Measurements from ENCODE around the gene MRAS.

MRAS gene

DNA sequence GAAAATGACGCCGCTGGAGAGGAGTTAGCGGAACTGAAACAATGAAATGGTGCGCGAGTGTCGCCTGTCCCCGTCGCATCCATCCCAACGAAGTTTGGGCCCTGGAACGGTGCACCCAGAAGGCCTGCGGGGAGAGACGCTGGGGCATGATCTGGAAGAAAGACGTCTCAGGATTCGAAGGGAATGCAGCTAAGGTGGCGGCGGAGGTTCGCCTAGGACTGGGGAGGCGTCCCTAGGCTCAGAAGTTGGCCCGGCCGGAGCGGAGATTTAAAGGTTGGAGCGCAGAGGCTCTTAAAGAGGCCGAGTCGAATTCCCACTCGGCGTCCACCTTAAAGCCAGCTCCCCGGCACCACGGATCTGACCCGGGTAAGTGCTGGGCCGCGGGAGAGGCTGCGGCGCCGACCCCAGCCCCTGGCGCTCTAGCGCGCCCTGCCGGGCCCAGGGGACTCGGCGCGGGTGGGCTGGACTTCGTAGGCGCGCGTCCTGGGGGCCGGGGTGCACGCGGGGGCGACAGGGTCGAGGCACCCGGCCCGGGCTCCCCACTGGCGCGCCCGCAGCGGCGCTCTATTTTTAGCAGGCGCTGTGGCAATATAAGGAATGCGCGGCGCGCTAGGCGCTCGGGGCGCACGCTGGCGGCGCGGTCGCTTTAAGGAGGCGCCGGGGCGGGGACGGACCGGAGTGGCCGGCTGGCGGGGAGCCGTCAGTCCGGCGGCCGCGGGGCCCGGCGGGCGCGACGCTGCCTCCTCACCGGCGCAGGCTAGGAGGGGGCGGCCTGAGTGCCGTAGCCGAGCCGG lies at the start of gene MRAS:
Gene MRAS (plus strand): TSS at position 620 of the 794 bp plus-strand sequence. CDS start 24,305 bp downstream, outside the sequence.
- DNase-seq (ENCODE audit: low read depth): no peak

DNA sequence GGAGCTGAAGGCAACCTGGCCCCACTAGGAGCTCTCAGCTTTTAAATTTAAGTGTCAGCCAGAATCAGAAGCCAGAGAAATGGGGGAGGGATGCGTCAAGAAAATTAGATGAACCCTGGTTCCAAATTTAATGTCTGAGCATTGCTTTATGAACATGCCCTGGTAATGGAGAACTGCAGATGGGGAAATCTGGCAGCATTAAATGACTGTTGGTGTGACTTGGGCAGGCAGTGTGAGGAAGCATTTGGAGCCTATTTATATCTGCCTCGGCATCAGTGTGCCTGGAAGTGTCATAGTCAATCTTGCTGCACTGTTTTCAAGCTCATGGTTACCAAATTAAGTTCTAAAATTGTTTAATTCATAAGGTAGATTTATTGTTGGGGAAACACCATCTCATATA lies 47.7 kb upstream of the MRAS start:
- no peak for DNase-seq (ENCODE audit: low read depth)

- no peak for DNase-seq (ENCODE audit: low read depth)
Observed at GRCh38 chr3:138303474-138303873, 44.9 kb upstream of the MRAS start.

GRCh38 chr3:138307899-138308298 lies 40.5 kb upstream of the MRAS start:
- no peak for DNase-seq (ENCODE audit: low read depth)

DNA sequence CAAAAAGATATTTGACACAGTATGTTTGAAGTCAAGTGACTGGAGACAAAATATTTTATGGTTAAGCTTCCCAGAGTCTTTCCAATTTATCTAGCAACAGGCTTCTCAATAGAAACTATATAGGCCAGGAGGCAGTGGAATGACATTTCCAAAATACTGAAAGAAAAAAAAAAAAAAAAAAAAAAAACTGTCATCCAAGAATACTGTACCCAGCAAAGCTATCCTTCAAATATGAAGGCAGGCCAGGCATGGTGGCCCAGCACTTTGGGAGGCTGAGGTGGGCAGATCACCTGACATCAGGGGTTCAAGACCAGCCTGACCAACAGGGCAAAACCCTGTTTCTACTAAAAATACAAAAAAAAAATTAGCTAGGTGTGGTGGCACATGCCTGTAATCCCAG lies 39.6 kb upstream of the MRAS start:
- no peak for DNase-seq (ENCODE audit: low read depth)

- DNase-seq (ENCODE audit: low read depth): no peak
Observed at GRCh38 chr3:138310494-138310893, 37.9 kb upstream of the MRAS start.

DNA sequence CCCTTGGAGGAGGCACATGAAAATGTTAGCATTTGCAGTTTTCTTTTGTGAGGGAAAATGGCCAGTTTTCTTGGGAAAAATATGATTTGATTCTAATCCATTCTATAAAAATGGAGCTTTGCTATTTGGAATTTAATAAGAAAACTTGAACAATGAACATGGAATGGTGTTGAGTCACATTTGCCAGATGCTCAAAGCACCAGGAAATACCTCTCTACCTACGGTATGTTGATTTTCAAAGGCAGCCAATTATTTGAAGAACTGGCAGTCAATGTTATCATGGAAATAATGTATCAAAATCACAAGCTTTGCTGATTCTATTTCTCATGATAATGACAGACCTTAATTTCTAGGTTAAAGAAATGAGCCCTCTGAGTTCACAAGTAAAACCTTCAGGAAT lies 33.6 kb upstream of the MRAS start:
- no peak for DNase-seq (ENCODE audit: low read depth)

GRCh38 chr3:138317687-138318086 lies 30.7 kb upstream of the MRAS start:
- DNase-seq (ENCODE audit: low read depth): no peak

DNA sequence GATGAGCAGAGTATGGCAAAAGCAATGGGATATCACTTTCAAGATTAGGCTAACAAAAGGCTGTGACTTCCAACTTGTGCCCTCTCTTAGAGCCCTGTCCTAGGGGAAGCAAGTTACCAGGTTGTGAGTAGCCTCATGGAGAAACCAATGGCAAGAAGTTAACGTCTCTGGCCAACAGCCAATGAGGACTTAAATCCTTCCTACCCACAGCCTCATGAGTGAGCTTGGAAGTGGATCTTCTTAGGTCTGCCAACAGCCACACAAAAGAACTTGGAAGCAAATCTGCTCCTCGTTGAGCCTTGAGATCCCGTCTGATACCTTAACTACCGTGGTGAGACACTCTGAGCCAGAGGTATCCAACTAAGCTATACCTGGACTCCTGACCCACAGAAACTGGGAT lies 24.4 kb upstream of the MRAS start:
- no peak for DNase-seq (ENCODE audit: low read depth)

DNA sequence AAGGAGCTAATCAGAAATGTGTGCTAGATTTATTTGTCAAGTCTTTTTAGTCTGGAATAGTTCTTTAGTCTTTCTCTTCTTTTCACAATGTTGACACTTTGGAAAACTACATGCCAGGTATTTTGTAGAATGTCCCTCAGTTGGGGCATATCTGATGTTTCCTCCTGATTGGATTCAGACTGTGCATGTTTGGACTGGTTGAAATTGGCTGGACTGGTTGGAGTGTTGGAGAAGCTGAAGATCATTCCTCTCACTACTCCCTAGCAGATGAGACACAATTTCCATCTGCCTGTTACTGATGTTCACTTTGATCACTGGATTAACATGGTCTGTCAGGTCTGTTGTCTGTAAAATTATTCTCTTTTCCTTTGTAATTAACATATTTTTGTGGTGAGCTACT lies 22.4 kb upstream of the MRAS start:
- no peak for DNase-seq (ENCODE audit: low read depth)

DNA sequence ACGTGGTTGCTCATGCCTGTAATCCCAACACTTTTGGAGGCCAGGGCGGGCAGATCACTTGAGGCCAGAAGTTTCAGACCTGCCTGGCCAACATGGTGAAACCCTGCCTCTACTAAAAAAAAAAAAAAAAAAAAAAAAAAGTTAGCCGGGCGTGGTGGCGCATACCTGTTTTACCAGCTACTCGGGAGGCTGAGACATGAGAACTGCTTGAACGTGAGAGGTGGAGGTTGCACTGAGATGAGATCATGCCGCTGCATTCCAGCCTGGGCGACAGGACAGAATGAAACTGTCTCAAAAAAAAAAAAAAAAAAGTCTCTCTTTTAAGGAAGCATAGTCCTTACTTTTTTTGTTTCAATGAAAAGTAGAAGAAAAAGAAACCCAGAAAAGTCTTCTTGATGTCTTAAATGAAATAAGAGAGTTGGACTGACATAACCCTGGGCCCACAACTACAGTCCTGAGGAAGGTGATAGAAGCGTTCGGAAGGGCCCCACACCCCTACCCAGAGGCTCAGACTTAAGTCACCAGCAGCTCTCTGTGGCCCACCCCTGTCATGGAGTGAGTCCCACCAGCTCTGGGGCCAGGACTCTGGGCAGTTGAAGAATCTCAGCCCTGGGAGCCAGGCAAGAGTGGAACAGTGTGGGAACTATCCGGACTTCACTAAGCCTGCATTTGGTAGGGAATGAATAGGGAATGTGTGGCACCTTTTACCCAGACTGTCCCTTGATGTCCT lies 21.3 kb upstream of the MRAS start:
- DNase-seq (ENCODE audit: low read depth): no peak

- no peak for DNase-seq (ENCODE audit: low read depth)
Observed at GRCh38 chr3:138327831-138328230, 20.5 kb upstream of the MRAS start.

DNA sequence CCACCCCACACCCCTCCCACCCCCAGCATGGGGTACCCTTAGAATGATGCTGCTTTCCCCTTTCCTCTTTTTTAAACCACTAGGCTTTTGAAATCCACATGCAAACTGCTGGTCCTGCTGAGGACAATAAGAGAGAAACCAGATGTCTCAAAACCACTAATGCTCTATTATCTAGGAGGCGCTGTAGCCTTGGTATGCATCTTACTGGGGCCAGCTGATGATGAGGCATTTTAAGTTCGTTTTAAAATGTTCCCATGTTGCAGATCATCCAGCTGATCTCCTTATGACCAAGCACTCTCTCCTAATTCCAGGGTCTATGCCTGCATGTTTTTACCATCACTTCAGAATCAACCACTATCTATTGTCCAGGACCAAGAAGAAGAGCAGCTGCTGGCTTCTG lies 20.0 kb upstream of the MRAS start:
- no peak for DNase-seq (ENCODE audit: low read depth)

GRCh38 chr3:138329127-138329983 lies 19.0 kb upstream of the MRAS start, which contains the start of gene NME9:
Gene NME9, minus strand, starts transcription at chr3:138329851. Its CDS starts 516 bp downstream, at chr3:138329335.
- peak; percentile 85 for DNase-seq (ENCODE audit: low read depth)

GRCh38 chr3:138329984-138330293 lies 18.4 kb upstream of the MRAS start:
- DNase-seq (ENCODE audit: low read depth): no peak

GRCh38 chr3:138331143-138331894 lies 17.1 kb upstream of the MRAS start:
- DNase-seq (ENCODE audit: low read depth): no peak

- DNase-seq (ENCODE audit: low read depth): no peak
Observed at GRCh38 chr3:138332472-138333073, 15.8 kb upstream of the MRAS start.

DNA sequence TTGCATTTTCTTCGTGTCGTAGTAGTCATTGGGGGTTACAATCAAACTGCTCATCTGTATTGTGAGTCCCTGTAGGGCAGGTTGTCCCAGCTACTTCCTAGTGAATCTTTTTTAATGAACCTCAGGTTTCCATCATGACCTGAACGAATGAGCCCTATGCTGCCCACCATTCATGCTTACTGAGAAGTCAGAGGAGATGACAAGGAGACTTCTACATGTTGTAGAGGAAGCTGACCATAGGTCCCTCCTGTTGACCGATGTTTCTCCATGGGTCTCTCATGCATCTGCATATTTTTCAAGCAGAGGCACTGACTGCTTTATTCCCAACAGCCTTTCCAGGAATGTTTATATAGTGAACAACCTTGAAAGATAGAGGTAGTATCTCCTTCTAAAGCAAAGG lies 13.8 kb upstream of the MRAS start:
- no peak for DNase-seq (ENCODE audit: low read depth)

- DNase-seq (ENCODE audit: low read depth): no peak
Observed at GRCh38 chr3:138336454-138336999, 11.9 kb upstream of the MRAS start.

DNA sequence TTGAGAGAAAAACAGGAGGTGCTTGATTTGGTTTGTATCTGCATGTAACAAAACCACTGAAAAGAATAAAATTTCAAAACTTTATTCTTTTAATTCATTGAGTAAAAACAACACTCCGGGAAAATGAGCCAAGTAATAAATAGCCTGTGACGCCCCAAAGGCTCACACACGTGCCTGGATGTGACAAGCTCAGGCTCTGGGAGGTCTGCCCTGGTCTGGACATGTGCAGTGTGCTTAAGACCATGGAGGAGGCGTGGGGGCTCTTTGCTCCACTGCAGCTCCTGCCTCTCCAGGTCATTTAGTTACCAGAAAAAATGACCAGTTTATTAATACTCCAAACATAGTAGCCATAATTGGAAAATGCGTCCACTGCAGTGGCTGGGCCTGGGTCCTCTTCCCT lies 10.1 kb upstream of the MRAS start:
- no peak for DNase-seq (ENCODE audit: low read depth)

- DNase-seq (ENCODE audit: low read depth): no peak
Observed at GRCh38 chr3:138338811-138339210, 9.6 kb upstream of the MRAS start.

Measured in activated T-cell treated with anti-CD3 and anti-CD28 coated beads for 1 hour (primary cell).